GM21360 (cell line): ENCODE results near the gene SEMA3G.

Source experiments
- ATAC-seq: cut with Tn5 transposase; IDR thresholded peaks from one replicate; pipeline ENCODE4 v1.9.1; 2021; ENCODE audit warnings: mild to moderate bottlenecking, moderate library complexity; ENCODE audit not compliant: unreplicated experiment

The SEMA3G gene

GRCh38 chr3:52440249-52440551 is 4.7 kb downstream of the SEMA3G start:
- ATAC-seq = no peak

GRCh38 chr3:52439426-52440248 is 5.3 kb downstream of the SEMA3G start:
- ATAC-seq = no peak

- ATAC-seq = no peak
Observed at GRCh38 chr3:52438579-52439425, 6.1 kb downstream of the SEMA3G start.

- no peak for ATAC-seq
Observed at GRCh38 chr3:52438104-52438376, 6.9 kb downstream of the SEMA3G start.

GRCh38 chr3:52437326-52438103 is 7.4 kb downstream of the SEMA3G start:
- no peak for ATAC-seq

GRCh38 chr3:52436500-52437149 is 8.3 kb downstream of the SEMA3G start:
- ATAC-seq = no peak

- no peak for ATAC-seq
Observed at GRCh38 chr3:52435246-52436101, 9.4 kb downstream of the SEMA3G start.

GRCh38 chr3:52434491-52435115 is 10.3 kb downstream of the SEMA3G start:
- ATAC-seq = no peak

GRCh38 chr3:52433996-52434479 is 10.9 kb downstream of the SEMA3G start:
- no peak for ATAC-seq

- ATAC-seq = no peak
Observed at GRCh38 chr3:52433328-52433995, 11.4 kb downstream of the SEMA3G start.

- ATAC-seq = no peak
Observed at GRCh38 chr3:52432691-52433141, 12.2 kb downstream of the SEMA3G start.

GRCh38 chr3:52432225-52432624 is 12.7 kb downstream of the SEMA3G start:
- no peak for ATAC-seq

GRCh38 chr3:52431459-52432223 is 13.3 kb downstream of the SEMA3G start:
- no peak for ATAC-seq

- no peak for ATAC-seq
Observed at GRCh38 chr3:52430416-52430810, 14.5 kb downstream of the SEMA3G start.

- ATAC-seq = no peak
Observed at GRCh38 chr3:52429779-52430415, 15.0 kb downstream of the SEMA3G start.

- ATAC-seq = no peak
Observed at GRCh38 chr3:52429031-52429430, 15.9 kb downstream of the SEMA3G start.

- ATAC-seq = no peak
Observed at GRCh38 chr3:52428151-52429005, 16.5 kb downstream of the SEMA3G start.
